Pericardium fibroblast (primary cell): ENCODE results near the gene KHK. TPM values are rescaled to one million over a fixed set of nuclear protein-coding genes. Genes with fewer than 3 reads are reported as not detected.

Source experiments
- total RNA-seq: library from RNA; depleted of rRNA; stranded (reverse); fragments of >200 nt; gene quantifications from 2 replicates; pipeline ENCODE4 v1.2.3, GENCODE V29; 2015

KHK gene
- 0.12 TPM in 1 of 2 replicates, not detected in the other for total RNA-seq

GRCh38 chr2:27086724-27087593 is at the start of gene KHK:
Gene KHK, plus strand, starts transcription at chr2:27086772. Its CDS starts 488 bp downstream, at chr2:27087260.

GRCh38 chr2:27050996-27051901 is 35.3 kb upstream of the KHK start, which contains the start of gene AGBL5:
Gene AGBL5, plus strand, starts transcription at chr2:27051668. Its CDS starts 1,291 bp downstream, at chr2:27052959.

GRCh38 chr2:27071277-27071989 is 15.1 kb upstream of the KHK start, which contains the start of gene OST4:
Gene OST4, minus strand, starts transcription at chr2:27071654.

GRCh38 chr2:27078267-27079194 is 8.0 kb upstream of the KHK start, which contains the start of gene EMILIN1:
Gene EMILIN1, plus strand, starts transcription at chr2:27078615. Its CDS starts 451 bp downstream, at chr2:27079066.

GRCh38 chr2:27118525-27119329 is 32.2 kb downstream of the KHK start, which contains the start of gene CGREF1:
Gene CGREF1, minus strand, starts transcription at chr2:27119128. Its CDS starts 14,762 bp downstream, at chr2:27104366.

GRCh38 chr2:27123302-27124150 is 37.0 kb downstream of the KHK start, which contains the start of gene ABHD1:
Gene ABHD1, plus strand, starts transcription at chr2:27123815. Its CDS starts 134 bp downstream, at chr2:27123949.

GRCh38 chr2:27133905-27134780 is 47.6 kb downstream of the KHK start, which contains the start of gene PREB:
Gene PREB, minus strand, starts transcription at chr2:27134636. Its CDS starts 215 bp downstream, at chr2:27134421.

GRCh38 chr2:27139310-27139709 is 52.7 kb downstream of the KHK start, which contains the start of gene PRR30:
Gene PRR30, minus strand, starts transcription at chr2:27139410. Its CDS starts 1,081 bp downstream, at chr2:27138329.

GRCh38 chr2:27148801-27149439 is 62.3 kb downstream of the KHK start, which contains the start of gene TCF23:
Gene TCF23, plus strand, starts transcription at chr2:27149004. Its CDS starts 130 bp downstream, at chr2:27149134.

Other genes with a start within 250 kb of the KHK start
- 0.26 TPM in 1 of 2 replicates, not detected in the other for gene DPYSL5, start 238.6 kb upstream of the KHK start, total RNA-seq
- 2.6 and 3.2 TPM in 2 replicates for gene MAPRE3, start 116.1 kb upstream of the KHK start, total RNA-seq
- 36.8 and 38.7 TPM in 2 replicates for gene TMEM214, start 53.8 kb upstream of the KHK start, total RNA-seq
- gene AGBL5, start 35.1 kb upstream of the KHK start, total RNA-seq = 11.9 and 16.3 TPM in 2 replicates
- 432 and 658 TPM in 2 replicates for gene OST4, start 15.1 kb upstream of the KHK start, total RNA-seq
- 242 and 312 TPM in 2 replicates for gene EMILIN1, start 8.2 kb upstream of the KHK start, total RNA-seq
- gene CGREF1, start 32.4 kb downstream of the KHK start, total RNA-seq = 9.0 and 10.2 TPM in 2 replicates
- not detected in 2 replicates for gene ABHD1, start 37.0 kb downstream of the KHK start, total RNA-seq
- gene PREB, start 47.9 kb downstream of the KHK start, total RNA-seq = 40.9 and 59.7 TPM in 2 replicates
- not detected in 2 replicates for gene PRR30, start 52.6 kb downstream of the KHK start, total RNA-seq
- 0.09 TPM in 1 of 2 replicates, not detected in the other for gene TCF23, start 62.2 kb downstream of the KHK start, total RNA-seq
- 170 and 171 TPM in 2 replicates for gene ATRAID, start 125.3 kb downstream of the KHK start, total RNA-seq
- 15.8 and 19.3 TPM in 2 replicates for gene SLC5A6, start 125.5 kb downstream of the KHK start, total RNA-seq
- gene CAD, start 130.6 kb downstream of the KHK start, total RNA-seq = 31.2 and 41.0 TPM in 2 replicates
- gene SLC30A3, start 176.3 kb downstream of the KHK start, total RNA-seq = not detected in 2 replicates
- gene DNAJC5G, start 188.7 kb downstream of the KHK start, total RNA-seq = not detected in 2 replicates
- gene TRIM54, start 195.7 kb downstream of the KHK start, total RNA-seq = not detected in 2 replicates
- gene UCN, start 221.7 kb downstream of the KHK start, total RNA-seq = 0.35 and 2.0 TPM in 2 replicates
- gene MPV17, start 236.3 kb downstream of the KHK start, total RNA-seq = 93.4 and 101 TPM in 2 replicates